GM12873 (cell line): Measurements from ENCODE around the gene EMD.

ENCODE experiments used
- TF ChIP-seq, protein P1 (sequence below): IDR thresholded peaks from 2 replicates; pipeline ENCODE4 v1.5.1; 2012; ENCODE audit warnings: low read depth, mild to moderate bottlenecking, moderate library complexity, low read length, control low read depth; ENCODE audit not compliant: insufficient read depth; ENCODE audit errors: missing control alignments

The EMD gene

DNA sequence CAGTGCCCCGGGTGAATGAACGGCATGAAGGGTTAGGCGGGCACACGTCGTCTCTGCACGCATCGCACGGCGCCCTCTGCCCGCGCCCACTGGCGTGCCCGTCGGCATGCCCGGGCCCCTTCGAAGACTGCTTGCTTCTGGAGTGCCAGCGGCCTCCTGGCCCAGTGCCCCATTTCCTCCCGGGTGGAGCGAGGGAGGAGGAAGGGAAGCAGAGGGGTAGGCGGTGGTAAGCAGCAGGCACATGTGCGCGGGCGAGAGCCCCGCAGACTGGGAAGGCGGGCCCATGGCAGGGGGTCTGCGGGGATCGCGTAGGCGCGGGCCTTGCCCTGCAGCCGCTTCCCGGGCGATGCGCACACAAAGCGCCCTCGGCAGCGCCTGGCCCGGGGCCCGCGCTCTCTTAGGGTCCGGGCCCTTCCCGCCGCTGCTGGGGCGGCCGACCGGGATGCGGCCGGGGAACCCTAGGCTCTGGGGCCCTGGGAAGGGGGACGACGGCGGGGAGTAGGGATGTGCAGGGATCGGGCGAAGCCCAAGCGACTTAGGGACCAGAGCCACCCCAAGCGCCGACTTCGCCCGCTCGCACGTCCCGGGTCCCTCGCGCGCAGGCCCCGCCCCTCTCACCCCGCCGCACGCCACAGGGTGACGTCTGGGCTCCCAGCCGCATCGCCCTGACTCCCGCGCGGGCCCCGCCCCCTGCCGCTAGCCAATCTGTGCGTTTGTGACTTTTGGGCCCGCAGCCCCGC, 866 bp upstream of the EMD start:
- TF ChIP-seq, protein P1, sequence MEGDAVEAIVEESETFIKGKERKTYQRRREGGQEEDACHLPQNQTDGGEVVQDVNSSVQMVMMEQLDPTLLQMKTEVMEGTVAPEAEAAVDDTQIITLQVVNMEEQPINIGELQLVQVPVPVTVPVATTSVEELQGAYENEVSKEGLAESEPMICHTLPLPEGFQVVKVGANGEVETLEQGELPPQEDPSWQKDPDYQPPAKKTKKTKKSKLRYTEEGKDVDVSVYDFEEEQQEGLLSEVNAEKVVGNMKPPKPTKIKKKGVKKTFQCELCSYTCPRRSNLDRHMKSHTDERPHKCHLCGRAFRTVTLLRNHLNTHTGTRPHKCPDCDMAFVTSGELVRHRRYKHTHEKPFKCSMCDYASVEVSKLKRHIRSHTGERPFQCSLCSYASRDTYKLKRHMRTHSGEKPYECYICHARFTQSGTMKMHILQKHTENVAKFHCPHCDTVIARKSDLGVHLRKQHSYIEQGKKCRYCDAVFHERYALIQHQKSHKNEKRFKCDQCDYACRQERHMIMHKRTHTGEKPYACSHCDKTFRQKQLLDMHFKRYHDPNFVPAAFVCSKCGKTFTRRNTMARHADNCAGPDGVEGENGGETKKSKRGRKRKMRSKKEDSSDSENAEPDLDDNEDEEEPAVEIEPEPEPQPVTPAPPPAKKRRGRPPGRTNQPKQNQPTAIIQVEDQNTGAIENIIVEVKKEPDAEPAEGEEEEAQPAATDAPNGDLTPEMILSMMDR = no peak

DNA sequence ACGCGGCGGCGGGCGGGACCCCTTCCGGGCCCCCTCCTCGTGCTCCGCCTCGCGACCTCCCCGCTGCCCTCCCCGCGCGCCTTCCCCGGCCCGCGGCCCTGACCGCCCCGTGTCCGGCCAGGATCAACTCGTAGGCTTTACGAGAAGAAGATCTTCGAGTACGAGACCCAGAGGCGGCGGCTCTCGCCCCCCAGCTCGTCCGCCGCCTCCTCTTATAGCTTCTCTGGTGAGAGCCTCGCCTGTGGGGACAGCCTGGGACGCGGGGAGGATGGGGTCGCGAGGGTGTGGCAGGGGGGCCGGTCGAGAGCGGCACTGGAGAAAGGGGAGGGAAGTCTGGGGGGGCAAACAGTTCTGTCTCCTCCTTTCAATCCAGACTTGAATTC, 465 bp downstream of the EMD start:
- TF ChIP-seq, protein P1 = no peak

DNA sequence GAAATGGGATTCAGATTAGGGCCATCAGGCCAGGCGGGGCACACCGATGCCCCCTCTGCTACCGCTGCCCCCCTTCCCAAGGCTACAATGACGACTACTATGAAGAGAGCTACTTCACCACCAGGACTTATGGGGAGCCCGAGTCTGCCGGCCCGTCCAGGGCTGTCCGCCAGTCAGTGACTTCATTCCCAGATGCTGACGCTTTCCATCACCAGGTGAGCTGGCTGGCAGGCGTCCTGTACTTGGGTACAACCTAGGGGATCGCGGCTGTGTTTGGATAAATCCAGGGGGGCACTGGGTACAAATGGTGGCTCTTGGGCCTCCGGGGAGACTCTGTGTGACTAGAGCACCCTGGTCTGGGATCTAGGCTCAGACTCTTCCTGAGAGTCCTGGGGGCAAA, 1.1 kb downstream of the EMD start:
- TF ChIP-seq, protein P1 = no peak

DNA sequence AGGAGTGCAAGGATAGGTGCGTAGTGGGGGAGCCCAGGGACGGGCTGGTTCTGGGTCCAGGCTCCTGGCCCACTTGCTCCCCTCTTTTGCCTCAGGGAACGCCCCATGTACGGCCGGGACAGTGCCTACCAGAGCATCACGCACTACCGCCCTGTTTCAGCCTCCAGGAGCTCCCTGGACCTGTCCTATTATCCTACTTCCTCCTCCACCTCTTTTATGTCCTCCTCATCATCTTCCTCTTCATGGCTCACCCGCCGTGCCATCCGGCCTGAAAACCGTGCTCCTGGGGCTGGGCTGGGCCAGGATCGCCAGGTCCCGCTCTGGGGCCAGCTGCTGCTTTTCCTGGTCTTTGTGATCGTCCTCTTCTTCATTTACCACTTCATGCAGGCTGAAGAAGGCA, 1.7 kb downstream of the EMD start:
- TF ChIP-seq, protein P1 = no peak

GRCh38 chrX:154381271-154381670, 2.2 kb downstream of the EMD start:
- TF ChIP-seq, protein P1 = no peak

GRCh38 chrX:154382483-154383069, 3.5 kb downstream of the EMD start:
- TF ChIP-seq, protein P1 = no peak

DNA sequence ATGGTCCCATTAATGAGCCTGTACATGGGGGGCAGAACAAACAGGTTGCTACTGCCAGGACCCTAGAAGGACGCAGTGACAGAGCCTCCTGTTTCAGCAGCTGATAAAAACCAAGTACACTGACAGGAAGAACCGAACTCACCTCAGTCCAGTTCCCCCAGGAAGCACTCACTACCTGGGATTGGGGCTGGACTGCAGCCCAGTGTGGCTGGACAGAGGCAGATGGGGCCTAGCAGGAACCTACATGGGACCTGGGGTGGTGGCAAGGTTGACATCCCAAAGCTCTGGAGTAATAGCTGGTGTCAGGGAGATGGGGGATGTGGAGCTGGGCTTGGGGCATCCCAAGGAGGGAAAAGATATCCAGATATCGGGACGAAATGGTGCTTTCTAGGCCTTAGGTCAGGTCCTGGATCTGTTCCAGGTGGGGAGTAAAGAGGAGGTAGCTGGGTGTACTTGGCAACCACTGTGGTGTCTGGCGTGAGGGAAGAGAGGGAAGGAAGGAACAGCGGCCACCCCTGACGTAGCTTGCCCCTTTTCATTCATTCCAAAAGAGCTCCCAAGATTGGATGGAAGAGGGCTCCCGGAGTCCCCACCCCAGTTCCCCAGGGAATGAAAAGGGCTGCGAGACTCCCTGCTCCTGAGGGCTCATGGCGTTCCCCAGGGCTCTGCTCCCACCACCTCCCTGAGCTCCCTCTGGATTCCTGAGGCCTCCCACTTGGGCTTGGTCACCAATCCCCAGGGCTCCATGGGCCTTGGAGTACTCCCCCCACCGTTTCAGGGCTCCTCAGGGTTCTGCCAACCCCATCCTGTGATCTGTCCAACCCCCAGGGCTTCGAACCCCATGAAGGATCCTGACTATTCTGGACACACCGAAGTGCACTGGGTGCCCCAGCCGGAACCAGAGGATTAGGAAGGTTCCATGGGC, 4.5 kb downstream of the EMD start:
- TF ChIP-seq, protein P1 = no peak
